Skeletal muscle tissue (tissue), 4 donors: ENCODE results near the gene TTK. TPM values are rescaled to one million over a fixed set of nuclear protein-coding genes. Genes with fewer than 3 reads are reported as not detected.
"Not testable (repeated sequence)": the region's sequence is repeated elsewhere in the genome, so short reads cannot be mapped to it uniquely, and the experiment has no call there.

Experiments
- H3K27ac ChIP-seq: one replicate; pipeline ENCODE4 v1.7.0; 2013; ENCODE audit warnings: mild to moderate bottlenecking, low read depth, low read length, inconsistent platforms
- H3K27me3 ChIP-seq, 3 donors: one replicate each; pipeline ENCODE4 v1.7.0; 2013; ENCODE audit warnings: low read length in 3 of 3; ENCODE audit not compliant: control insufficient read depth in 3 of 3, insufficient read depth in 3 of 3
- H3K36me3 ChIP-seq, 3 donors: one replicate each; pipeline ENCODE4 v1.7.0; 2013; ENCODE audit warnings: low read length in 3 of 3; ENCODE audit not compliant: control insufficient read depth in 3 of 3, insufficient read depth in 3 of 3
- H3K4me1 ChIP-seq, 3 donors: one replicate each; pipeline ENCODE4 v1.7.0; 2013; ENCODE audit warnings: low read length in 3 of 3, mild to moderate bottlenecking in 3 of 3; ENCODE audit not compliant: control insufficient read depth in 3 of 3, insufficient read depth in 3 of 3
- H3K4me3 ChIP-seq, 3 donors: one replicate each; pipeline ENCODE4 v1.7.0; 2013; ENCODE audit warnings: low read length in 3 of 3
- H3K9ac ChIP-seq, 3 donors: one replicate each; pipeline ENCODE4 v1.7.0; 2013; ENCODE audit warnings: low read length in 3 of 3, mild to moderate bottlenecking in 3 of 3, moderate library complexity in 2 of 3, low read depth in 1 of 3
- H3K9me3 ChIP-seq, 3 donors: one replicate each; pipeline ENCODE4 v1.7.0; 2013; ENCODE audit warnings: low read length in 3 of 3; ENCODE audit not compliant: control insufficient read depth in 3 of 3
- total RNA-seq: library from RNA; depleted of rRNA; stranded (reverse); fragments of >200 nt; gene quantifications from one replicate; pipeline ENCODE4 v1.2.3, GENCODE V29; 2014
- donor health status: Osteomylitis.

The TTK gene
- total RNA-seq, 1 donor from 2014 or later: 4.2 TPM

- no peak overlapping the region for H3K4me3 ChIP-seq
- no peaks in the 10 kb centered on the region for H3K36me3 ChIP-seq
- no peaks in the 10 kb centered on the region for H3K9me3 ChIP-seq
- H3K9ac ChIP-seq: no peak overlapping the region
- H3K4me1 ChIP-seq: no peaks in the 10 kb centered on the region
- no peak overlapping the region for H3K27ac ChIP-seq
- H3K27me3 ChIP-seq: no peaks in the 10 kb centered on the region
These were observed 16.1 kb downstream of the TTK start for GRCh38 chr6:80020381-80021120.

- Histone ChIP-seq H3K27ac (no peak overlapping the region), H3K36me3 (no peaks in the 10 kb centered on the region), H3K27me3 (no peaks in the 10 kb centered on the region), H3K4me1 (no peaks in the 10 kb centered on the region), H3K9ac (no peak overlapping the region), H3K9me3 (no peaks in the 10 kb centered on the region), H3K4me3 (no peak overlapping the region)
These were observed 16.7 kb downstream of the TTK start for GRCh38 chr6:80021131-80021530.

- no peaks in the 10 kb centered on the region for H3K9me3 ChIP-seq
- H3K27ac ChIP-seq: no peak overlapping the region
- H3K27me3 ChIP-seq: no peaks in the 10 kb centered on the region
- no peaks in the 10 kb centered on the region for H3K4me1 ChIP-seq
- no peak overlapping the region for H3K4me3 ChIP-seq
- H3K36me3 ChIP-seq: no peaks in the 10 kb centered on the region
- no peak overlapping the region for H3K9ac ChIP-seq
These were observed 17.1 kb downstream of the TTK start for GRCh38 chr6:80021591-80021990.

GRCh38 chr6:80022803-80023202 lies 18.4 kb downstream of the TTK start:
- H3K9ac ChIP-seq: no peak overlapping the region
- no peaks in the 10 kb centered on the region for H3K36me3 ChIP-seq
- no peaks in the 10 kb centered on the region for H3K4me1 ChIP-seq
- no peak overlapping the region for H3K27ac ChIP-seq
- no peak overlapping the region for H3K4me3 ChIP-seq
- no peaks in the 10 kb centered on the region for H3K27me3 ChIP-seq
- no peaks in the 10 kb centered on the region for H3K9me3 ChIP-seq

- Histone ChIP-seq H3K36me3 (no peaks in the 10 kb centered on the region), H3K27ac (no peak overlapping the region), H3K4me3 (no peak overlapping the region)
These were observed 24.1 kb downstream of the TTK start for GRCh38 chr6:80028589-80028988.

GRCh38 chr6:80029470-80029869 lies 25.0 kb downstream of the TTK start:
- no peak overlapping the region for H3K4me3 ChIP-seq

More at GRCh38 chr6:80028589-80028988, 24.1 kb downstream of the TTK start:
- H3K4me1 ChIP-seq: no peaks in the 10 kb centered on the region
- H3K9me3 ChIP-seq: no peaks in the 10 kb centered on the region
- H3K9ac ChIP-seq: no peak overlapping the region
- H3K27me3 ChIP-seq: no peaks in the 10 kb centered on the region

GRCh38 chr6:80048220-80048619 lies 43.8 kb downstream of the TTK start:
- H3K9ac ChIP-seq, H3K9me3 ChIP-seq, H3K27me3 ChIP-seq, H3K36me3 ChIP-seq, H3K27ac ChIP-seq, H3K4me1 ChIP-seq, H3K4me3 ChIP-seq: not testable (repeated sequence)

More at GRCh38 chr6:80029470-80029869, 25.0 kb downstream of the TTK start:
- Histone ChIP-seq H3K9ac (no peak overlapping the region), H3K4me1 (no peaks in the 10 kb centered on the region), H3K27me3 (no peaks in the 10 kb centered on the region), H3K27ac (no peak overlapping the region), H3K36me3 (no peaks in the 10 kb centered on the region), H3K9me3 (no peaks in the 10 kb centered on the region)

- no peak overlapping the region for H3K9ac ChIP-seq
- no peaks in the 10 kb centered on the region for H3K36me3 ChIP-seq
- H3K4me3 ChIP-seq: no peak overlapping the region
- H3K27me3 ChIP-seq: no peaks in the 10 kb centered on the region
- H3K4me1 ChIP-seq: no peaks in the 10 kb centered on the region
- no peaks in the 10 kb centered on the region for H3K9me3 ChIP-seq
- H3K27ac ChIP-seq: no peak overlapping the region
These were observed 56.3 kb downstream of the TTK start for GRCh38 chr6:80060774-80061173.

GRCh38 chr6:80068146-80068545 lies 63.7 kb downstream of the TTK start:
- not testable (repeated sequence) for H3K27me3 ChIP-seq, H3K9me3 ChIP-seq, H3K36me3 ChIP-seq, H3K9ac ChIP-seq, H3K4me1 ChIP-seq, H3K27ac ChIP-seq, H3K4me3 ChIP-seq

- not testable (repeated sequence) for H3K4me1 ChIP-seq, H3K36me3 ChIP-seq, H3K4me3 ChIP-seq, H3K9me3 ChIP-seq, H3K27me3 ChIP-seq, H3K9ac ChIP-seq, H3K27ac ChIP-seq
These were observed 66.0 kb downstream of the TTK start for GRCh38 chr6:80070431-80070830.
